Transverse colon (tissue), 4 donors: ENCODE results near the gene UBASH3A. TPM values are rescaled to one million over a fixed set of nuclear protein-coding genes. Genes with fewer than 3 reads are reported as not detected.

ENCODE experiments used
- DNase-seq: peaks from one replicate; pipeline ENCODE4 v3.0.0-alpha.2; 2019
- H3K27ac ChIP-seq, 4 donors: fragments of 200-600 bp; sonication (generic); 2 replicates each; pipeline ENCODE4 v1.5.1; 2016 to 2018; ENCODE audit warnings: inconsistent platforms in 4 of 4
- H3K27me3 ChIP-seq: fragments of 200-600 bp; sonication (generic); 2 replicates; pipeline ENCODE4 v1.5.1; 2017; ENCODE audit warnings: inconsistent platforms
- H3K36me3 ChIP-seq, 4 donors: fragments of 200-600 bp; sonication (generic); 2 replicates each; pipeline ENCODE4 v1.5.1; 2017 to 2019; ENCODE audit warnings: inconsistent platforms in 4 of 4
- H3K4me1 ChIP-seq, 4 donors: fragments of 200-600 bp; sonication (generic); 2 replicates each; pipeline ENCODE4 v1.5.1; 2017 to 2020; ENCODE audit warnings: inconsistent platforms in 4 of 4
- H3K4me3 ChIP-seq, 4 donors: fragments of 200-600 bp; sonication (generic); 1 replicate in 1 of 4; 2 replicates in 3 of 4; pipeline versions ENCODE4 v1.5.1 to v1.6.1; 2017 to 2019; ENCODE audit warnings: inconsistent platforms in 4 of 4
- H3K9me3 ChIP-seq, 2 donors: fragments of 200-600 bp; sonication (generic); 2 replicates each; pipeline ENCODE4 v1.5.1; 2017 to 2019; ENCODE audit warnings: inconsistent platforms in 2 of 2
- CTCF ChIP-seq, 5 experiments: fragments of 200-600 bp in 3 of 5; fragments of 450-650 bp in 2 of 5; sonication (generic) in 3 of 5; IDR thresholded peaks; 1 replicate in 2 of 5; 2 replicates in 3 of 5; pipeline ENCODE4 v1.5.1; 2016 to 2017; ENCODE audit warnings: antibody characterized with exemption in 5 of 5, inconsistent platforms in 3 of 5, mild to moderate bottlenecking in 2 of 5, moderate library complexity in 1 of 5
- EP300 ChIP-seq: sonication (generic); formaldehyde crosslinking; IDR thresholded peaks from one replicate; pipeline ENCODE4 v1.6.1; 2017; ENCODE audit warnings: antibody characterized with exemption, low read depth
- POLR2A ChIP-seq: fragments of 450-650 bp; IDR thresholded peaks from one replicate; pipeline ENCODE4 v1.6.1; 2016; ENCODE audit warnings: antibody characterized with exemption, mild to moderate bottlenecking, moderate library complexity
- POLR2AphosphoS5 ChIP-seq, 3 donors: sonication (generic); formaldehyde crosslinking; IDR thresholded peaks; one replicate each; pipeline ENCODE4 v1.6.1; 2016; ENCODE audit warnings: antibody characterized with exemption in 3 of 3
- WGBS, 2 donors: methylation state at CpG; one replicate each; pipeline ENCODE4 v1.1.5; 2018; ENCODE audit warnings: low coverage in 1 of 2; 5-methylcytosine and 5-hydroxymethylcytosine counted together
- in situ Hi-C, 4 donors: fragments of 200-750 bp; cut with MboI; loops; one replicate each; pipeline versions ENCODE4 v1.15.0 to v1.15.1; 2017; ENCODE audit warnings: low sequenced_read_pairs in 3 of 4, low pct_ligation_motif_present in 1 of 4, low pct_unique_long_range_greater_than_20kb in 1 of 4
- intact Hi-C: fragments of 100-400 bp; cut with DNase I; formaldehyde crosslinking; loops from one replicate; pipeline ENCODE4 v1.15.1; 2023; ENCODE audit warnings: low total_unique reads
- total RNA-seq, 4 donors: library from RNA; depleted of rRNA; stranded (reverse); fragments of >200 nt; gene quantifications; one replicate each; pipeline ENCODE4 v1.1.0, GENCODE V29; 2016

UBASH3A gene
- total RNA-seq, 4 donors from 2014 or later = 0.37 to 3.0 (median 0.82) TPM; not detected in 1

GRCh38 chr21:42430521-42430920, 26.8 kb downstream of the UBASH3A start:
- H3K4me1 ChIP-seq = peaks cover 0 to 4% (median 0%) of the 10 kb centered on the region in 4 donors
- intact Hi-C loops (no loop called here), in situ Hi-C loops (no loop called here)
- TF ChIP-seq POLR2A = no peak
- no peak for TF ChIP-seq CTCF (IDR thresholded peaks at IDR 0.05)
- TF ChIP-seq POLR2AphosphoS5 (IDR thresholded peaks at IDR 0.05) = no peak
- no peak for TF ChIP-seq EP300
- H3K4me3 ChIP-seq = no peak overlapping the region
- no peaks in the 10 kb centered on the region for H3K36me3 ChIP-seq
- H3K27ac ChIP-seq = no peak overlapping the region
- no peaks in the 10 kb centered on the region for H3K27me3 ChIP-seq
- no peaks in the 10 kb centered on the region for H3K9me3 ChIP-seq
- no peak for DNase-seq
- WGBS, 2 donors = 87% methylated on average over 6 of the region's 6 CpGs; no CpG with 5 or more reads in 1 of the 2 donors

- WGBS, 2 donors = 20 to 63% methylated on average over 1 to 7 of the region's 7 CpGs
- Histone ChIP-seq H3K36me3 (no peaks in the 10 kb centered on the region), H3K27me3 (no peaks in the 10 kb centered on the region), H3K4me1 (peaks cover 0 to 4% (median 0%) of the 10 kb centered on the region in 4 donors), H3K4me3 (no peak overlapping the region), H3K9me3 (no peaks in the 10 kb centered on the region), H3K27ac (no peak overlapping the region)
- in situ Hi-C loops = no loop called here
- no peak for TF ChIP-seq POLR2A
- TF ChIP-seq CTCF (IDR thresholded peaks at IDR 0.05) = no peak
- no peak for TF ChIP-seq POLR2AphosphoS5 (IDR thresholded peaks at IDR 0.05)
- TF ChIP-seq EP300 = no peak
- intact Hi-C loops = no loop called here
- no peak for DNase-seq
Measured at GRCh38 chr21:42431196-42431595, 27.5 kb downstream of the UBASH3A start.

GRCh38 chr21:42432695-42433094, 29.0 kb downstream of the UBASH3A start:
- Histone ChIP-seq H3K4me1 (no peaks in the 10 kb centered on the region), H3K4me3 (no peak overlapping the region), H3K36me3 (no peaks in the 10 kb centered on the region), H3K27me3 (no peaks in the 10 kb centered on the region), H3K27ac (no peak overlapping the region), H3K9me3 (no peaks in the 10 kb centered on the region)
- TF ChIP-seq POLR2AphosphoS5 (IDR thresholded peaks at IDR 0.05) = no peak
- TF ChIP-seq POLR2A = no peak
- TF ChIP-seq EP300 = no peak
- TF ChIP-seq CTCF (IDR thresholded peaks at IDR 0.05) = no peak
- intact Hi-C loops = no loop called here
- in situ Hi-C loops = no loop called here
- WGBS, 2 donors = 86% methylated on average over 1 of the region's 1 CpG; no CpG with 5 or more reads in 1 of the 2 donors
- no peak for DNase-seq

GRCh38 chr21:42433946-42434551, 30.3 kb downstream of the UBASH3A start:
- Histone ChIP-seq H3K4me3 (no peak overlapping the region), H3K27ac (no peak overlapping the region), H3K27me3 (no peaks in the 10 kb centered on the region), H3K36me3 (no peaks in the 10 kb centered on the region), H3K4me1 (no peaks in the 10 kb centered on the region), H3K9me3 (no peaks in the 10 kb centered on the region)
- intact Hi-C loops = no loop called here
- DNase-seq = peak; percentile 47
- 59% methylated on average over 10 of the region's 10 CpGs; no CpG with 5 or more reads in 1 of the 2 donors for WGBS, 2 donors
- TF ChIP-seq EP300 (no peak), POLR2A (no peak), CTCF (IDR thresholded peaks at IDR 0.05) (no peak), POLR2AphosphoS5 (IDR thresholded peaks at IDR 0.05) (peak in 1 of 3 donors; percentile 10)
- in situ Hi-C loops = no loop called here
